ENCODE data around the gene FAM13C.
"Not testable (repeated sequence)": the region's sequence is repeated elsewhere in the genome, so short reads cannot be mapped to it uniquely, and the experiment has no call there.

FAM13C gene

DNA sequence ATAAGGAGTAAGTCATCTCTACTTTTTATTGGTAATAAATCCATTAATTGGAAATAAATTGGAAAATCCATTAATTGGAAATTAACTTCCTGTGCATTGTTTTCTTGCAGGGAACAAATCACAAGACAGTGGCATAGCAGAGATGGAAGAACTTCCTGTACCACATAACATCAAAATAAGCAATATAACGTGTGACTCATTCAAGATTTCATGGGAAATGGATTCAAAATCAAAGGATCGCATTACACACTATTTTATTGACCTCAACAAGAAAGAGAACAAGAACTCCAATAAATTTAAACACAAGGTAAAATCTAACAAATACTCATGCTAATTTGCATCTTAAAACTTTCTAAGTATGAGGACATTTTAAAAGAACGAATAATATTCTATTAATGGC, 128.2 kb downstream of the FAM13C start:
- TF ChIP-seq, protein P1, sequence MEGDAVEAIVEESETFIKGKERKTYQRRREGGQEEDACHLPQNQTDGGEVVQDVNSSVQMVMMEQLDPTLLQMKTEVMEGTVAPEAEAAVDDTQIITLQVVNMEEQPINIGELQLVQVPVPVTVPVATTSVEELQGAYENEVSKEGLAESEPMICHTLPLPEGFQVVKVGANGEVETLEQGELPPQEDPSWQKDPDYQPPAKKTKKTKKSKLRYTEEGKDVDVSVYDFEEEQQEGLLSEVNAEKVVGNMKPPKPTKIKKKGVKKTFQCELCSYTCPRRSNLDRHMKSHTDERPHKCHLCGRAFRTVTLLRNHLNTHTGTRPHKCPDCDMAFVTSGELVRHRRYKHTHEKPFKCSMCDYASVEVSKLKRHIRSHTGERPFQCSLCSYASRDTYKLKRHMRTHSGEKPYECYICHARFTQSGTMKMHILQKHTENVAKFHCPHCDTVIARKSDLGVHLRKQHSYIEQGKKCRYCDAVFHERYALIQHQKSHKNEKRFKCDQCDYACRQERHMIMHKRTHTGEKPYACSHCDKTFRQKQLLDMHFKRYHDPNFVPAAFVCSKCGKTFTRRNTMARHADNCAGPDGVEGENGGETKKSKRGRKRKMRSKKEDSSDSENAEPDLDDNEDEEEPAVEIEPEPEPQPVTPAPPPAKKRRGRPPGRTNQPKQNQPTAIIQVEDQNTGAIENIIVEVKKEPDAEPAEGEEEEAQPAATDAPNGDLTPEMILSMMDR (IDR thresholded peaks at IDR 0.05; ENCODE audit: low read depth, low read length) = no peak

DNA sequence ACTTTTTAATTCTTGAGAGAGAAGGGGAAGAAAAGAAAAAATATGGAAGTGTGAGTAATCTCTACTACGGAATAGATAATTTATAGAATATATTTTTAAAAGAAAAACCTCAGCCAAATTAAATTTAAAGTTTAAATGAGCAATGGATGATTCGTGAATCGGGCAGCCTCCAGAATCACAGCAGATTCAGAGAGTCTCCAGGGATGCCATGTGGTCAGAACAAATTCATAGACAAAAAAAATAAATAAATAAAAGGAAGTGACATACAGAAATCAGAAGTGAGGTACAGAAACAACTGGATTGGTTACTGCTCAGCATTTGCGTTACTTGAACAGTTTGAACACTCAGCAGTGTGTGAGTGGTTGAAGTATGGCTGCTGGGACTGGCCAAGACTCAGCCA, 132.9 kb downstream of the FAM13C start:
- TF ChIP-seq, protein P1 (IDR thresholded peaks at IDR 0.05; ENCODE audit: low read depth, low read length) = no peak

More for the DNA sequence above, 128.2 kb downstream of the FAM13C start:
- no peak overlapping the region for H3K4me3 ChIP-seq (ENCODE audit: low read depth, low read length)

DNA sequence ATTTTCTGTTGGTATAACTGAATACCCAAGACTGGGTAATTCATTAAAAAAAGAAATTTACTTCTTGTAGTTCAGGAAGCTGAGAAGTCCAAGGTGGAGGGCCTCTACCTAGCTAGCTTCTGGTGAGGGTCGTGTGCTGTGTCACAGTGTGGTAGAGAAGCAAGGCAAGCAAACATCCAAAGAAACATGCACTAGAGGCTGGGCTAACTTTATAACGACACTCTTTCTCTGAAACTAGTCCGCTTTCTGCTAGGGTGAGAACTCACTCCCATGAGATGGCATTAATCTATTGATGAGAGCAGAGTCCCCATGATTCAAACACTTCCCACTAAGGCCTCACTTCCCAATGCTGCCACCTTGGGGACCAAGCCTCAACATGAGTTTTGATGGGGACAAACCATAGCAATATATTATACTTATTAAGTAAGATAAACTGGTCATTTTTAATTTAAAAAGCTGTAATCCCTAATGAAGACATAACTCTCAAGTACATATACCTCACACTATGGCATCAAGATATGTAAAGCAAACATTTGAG, 135.1 kb downstream of the FAM13C start:
- no peak overlapping the region for H3K4me3 ChIP-seq (ENCODE audit: low read depth, low read length)
- TF ChIP-seq, protein P1 (IDR thresholded peaks at IDR 0.05; ENCODE audit: low read depth, low read length) = no peak

More for the DNA sequence above, 132.9 kb downstream of the FAM13C start:
- no peak overlapping the region for H3K4me3 ChIP-seq (ENCODE audit: low read depth, low read length)

DNA sequence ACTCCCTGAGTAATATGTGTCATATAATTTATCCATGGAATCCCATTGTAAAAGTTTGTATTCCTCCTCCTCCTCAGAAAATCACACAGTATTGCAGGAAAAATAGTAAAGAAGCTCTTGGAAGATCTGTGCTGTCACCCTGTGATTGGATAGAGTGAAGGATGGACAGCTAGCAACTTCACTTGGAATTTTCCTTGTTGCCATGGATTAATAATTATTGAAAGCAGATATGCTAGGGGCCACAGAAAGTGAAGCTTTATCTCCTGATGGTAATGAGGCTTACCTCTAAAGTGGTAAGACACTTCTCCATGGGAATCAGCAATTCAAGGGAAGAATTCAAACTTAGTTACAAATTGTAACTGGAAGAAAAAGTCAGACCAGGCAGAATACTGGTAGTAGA, 137.1 kb downstream of the FAM13C start:
- TF ChIP-seq, protein P1 (IDR thresholded peaks at IDR 0.05; ENCODE audit: low read depth, low read length) = no peak
- H3K4me3 ChIP-seq (ENCODE audit: low read depth, low read length) = no peak overlapping the region

DNA sequence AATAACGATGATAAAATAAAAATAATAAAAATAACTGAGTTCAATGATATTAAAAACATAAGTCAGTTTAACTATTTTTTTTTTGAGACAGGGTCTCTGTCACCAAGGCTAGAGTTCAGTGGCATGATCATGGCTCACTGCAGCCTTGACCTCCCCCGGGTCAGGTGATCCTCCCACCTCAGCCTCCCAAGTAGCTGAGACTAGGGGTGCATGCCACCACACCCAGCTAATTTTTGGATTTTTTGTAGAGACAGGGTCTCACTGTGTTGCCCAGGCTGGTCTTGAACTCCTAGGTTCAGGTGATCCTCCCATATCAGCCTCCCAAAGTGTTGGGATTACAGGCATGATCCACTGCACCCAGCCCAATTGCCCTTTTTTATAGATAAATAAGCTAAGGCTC, 138.8 kb downstream of the FAM13C start:
- not testable (repeated sequence) for H3K4me3 ChIP-seq (ENCODE audit: low read depth, low read length)

DNA sequence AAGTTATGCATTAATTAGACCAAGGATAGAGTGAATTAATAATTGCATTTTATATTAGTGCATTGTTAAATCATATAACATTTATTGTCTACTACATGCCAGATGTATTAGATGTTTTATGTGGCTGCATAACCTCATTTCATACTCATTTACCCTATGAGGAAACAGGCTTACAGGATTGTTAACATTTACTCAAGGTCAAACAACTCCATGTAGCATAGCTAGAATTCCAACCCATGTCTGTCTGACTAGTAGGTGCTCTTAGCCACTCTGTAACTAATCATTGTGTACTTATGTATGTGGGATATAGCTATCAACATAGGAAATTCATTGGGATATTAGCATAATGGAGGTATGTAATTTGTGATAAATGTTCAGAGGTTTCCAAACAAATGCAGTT, 139.6 kb downstream of the FAM13C start:
- no peak overlapping the region for H3K4me3 ChIP-seq (ENCODE audit: low read depth, low read length)
- TF ChIP-seq, protein P1 (IDR thresholded peaks at IDR 0.05; ENCODE audit: low read depth, low read length) = no peak

DNA sequence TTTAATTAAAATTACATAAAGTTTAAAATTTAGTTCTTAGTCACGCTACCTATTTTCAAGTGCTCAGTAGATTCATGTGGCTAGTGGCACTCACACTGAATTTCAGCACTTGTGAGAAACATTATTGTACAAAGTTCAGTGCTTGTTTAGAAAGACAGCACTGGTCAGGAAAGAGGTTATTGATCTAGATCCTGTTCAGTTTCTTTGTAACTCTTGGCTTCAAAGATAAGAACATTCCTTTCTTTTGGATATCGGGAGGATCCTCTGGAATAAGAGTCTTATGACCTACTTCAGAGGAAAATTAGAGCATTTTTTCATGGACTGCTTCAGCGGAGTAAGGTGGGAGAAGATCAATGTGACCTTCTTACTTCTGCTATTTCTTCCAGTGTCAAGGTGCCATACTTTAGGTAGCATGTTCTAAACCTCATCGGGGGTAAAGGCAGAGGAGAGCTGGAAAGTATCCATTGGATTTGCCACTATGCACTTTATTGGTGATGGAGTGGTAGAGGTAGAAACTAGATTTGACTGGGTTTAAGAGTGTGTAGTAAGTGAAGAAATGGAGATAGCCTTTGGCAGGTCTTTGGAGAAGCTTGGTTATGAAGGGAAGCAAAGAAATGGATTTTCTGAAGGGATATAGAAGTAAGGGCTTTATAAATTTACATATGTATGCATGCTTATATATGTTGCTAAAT, 146.0 kb downstream of the FAM13C start:
- H3K4me3 ChIP-seq (ENCODE audit: low read depth, low read length) = no peak overlapping the region
- TF ChIP-seq, protein P1 (IDR thresholded peaks at IDR 0.05; ENCODE audit: low read depth, low read length) = no peak

DNA sequence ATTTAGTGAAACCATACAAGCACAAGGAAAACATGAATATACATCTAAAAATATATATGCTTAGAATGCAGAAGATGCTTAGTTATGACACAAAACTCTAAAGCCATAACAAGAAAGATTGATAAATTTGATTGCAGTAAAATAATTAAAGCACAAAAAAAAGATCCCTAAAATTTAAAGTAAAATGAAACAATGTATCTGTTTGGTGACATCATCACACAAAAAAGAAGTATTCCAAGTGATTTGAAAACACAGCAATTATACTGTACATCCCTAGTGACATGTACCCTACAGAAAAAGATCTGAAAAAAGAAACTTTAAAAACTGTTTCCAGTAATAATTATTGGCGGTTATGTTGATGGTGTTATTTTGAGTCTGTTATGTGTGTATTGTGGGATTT, 148.2 kb downstream of the FAM13C start:
- TF ChIP-seq, protein P1 (IDR thresholded peaks at IDR 0.05; ENCODE audit: low read depth, low read length) = no peak
- no peak overlapping the region for H3K4me3 ChIP-seq (ENCODE audit: low read depth, low read length)
